BLaER1 treated with 17β-estradiol and CSF1 and Interleukin-3, amounts not matched to agents 10 nM and 100 nM (cell line): Measurements from ENCODE around the gene STK4.
"Not testable (repeated sequence)": the region's sequence is repeated elsewhere in the genome, so short reads cannot be mapped to it uniquely, and the experiment has no call there.

ENCODE experiments used
- H3K27ac ChIP-seq, 11 experiments: shearing (Covaris generic); formaldehyde crosslinking; 2 replicates each; pipeline ENCODE4 v1.8.1; 2022
- H3K27me3 ChIP-seq, 11 experiments: shearing (Covaris generic); formaldehyde crosslinking; 2 replicates each; pipeline ENCODE4 v1.8.1; 2022
- H3K36me3 ChIP-seq, 11 experiments: shearing (Covaris generic); formaldehyde crosslinking; 2 replicates each; pipeline ENCODE4 v1.8.1; 2022
- H3K4me1 ChIP-seq, 10 experiments: shearing (Covaris generic); formaldehyde crosslinking; 2 replicates each; pipeline ENCODE4 v1.8.1; 2022
- H3K4me2 ChIP-seq, 11 experiments: shearing (Covaris generic); formaldehyde crosslinking; 2 replicates each; pipeline ENCODE4 v1.8.1; 2022
- H3K4me3 ChIP-seq, 10 experiments: shearing (Covaris generic); formaldehyde crosslinking; 2 replicates each; pipeline ENCODE4 v1.8.1; 2022
- H3K9ac ChIP-seq, 11 experiments: shearing (Covaris generic); formaldehyde crosslinking; 2 replicates each; pipeline ENCODE4 v1.8.1; 2022
- H3K9me3 ChIP-seq, 11 experiments: shearing (Covaris generic); formaldehyde crosslinking; replicated peaks in 1 of 11; 2 replicates each; pipeline ENCODE4 v1.8.1; 2022
- H4K20me1 ChIP-seq, 11 experiments: shearing (Covaris generic); formaldehyde crosslinking; 2 replicates each; pipeline ENCODE4 v1.8.1; 2022
- Cebpa-rat ChIP-seq, 11 experiments: shearing (Covaris generic); IDR thresholded peaks; 2 replicates each; pipeline ENCODE4 v1.8.1; 2022

STK4 gene

GRCh38 chr20:45053430-45054351 is 87.4 kb downstream of the STK4 start:
- Histone ChIP-seq H3K9ac (peak overlapping the region in 10 of 11 experiments; percentile 12 to 69 (median 51); a peak in 18 of 22 replicates), H3K4me2 (peak overlapping the region; percentile 42 to 80 (median 71); a peak in 21 of 22 replicates), H4K20me1 (peaks cover 0 to 88% (median 9%) of the 10 kb centered on the region in 11 experiments; a peak in 12 of 22 replicates)

GRCh38 chr20:45055056-45055455 is 88.7 kb downstream of the STK4 start:
- Histone ChIP-seq H3K27me3 (no peaks in the 10 kb centered on the region), H4K20me1 (peaks cover 0 to 83% (median 9%) of the 10 kb centered on the region in 11 experiments; a peak in 12 of 22 replicates), H3K9ac (no peak overlapping the region), H3K9me3 (no peaks in the 10 kb centered on the region), H3K36me3 (peaks cover 20 to 74% (median 53%) of the 10 kb centered on the region in 11 experiments), H3K4me2 (no peak overlapping the region), H3K4me3 (no peak overlapping the region), H3K4me1 (peaks cover 34 to 47% (median 38%) of the 10 kb centered on the region in 10 experiments), H3K27ac (no peak overlapping the region)
- TF ChIP-seq Cebpa-rat (IDR thresholded peaks at IDR 0.05): no peak

More at GRCh38 chr20:45053430-45054351, 87.4 kb downstream of the STK4 start:
- Histone ChIP-seq H3K27ac (peak overlapping the region in 9 of 11 experiments; percentile 57 to 74 (median 70); a peak in 18 of 22 replicates), H3K4me1 (peaks cover 43 to 56% (median 50%) of the 10 kb centered on the region in 10 experiments), H3K27me3 (no peaks in the 10 kb centered on the region), H3K4me3 (peak overlapping the region in 1 of 10 experiments; percentile 6; a peak in 1 of 20 replicates), H3K36me3 (peaks cover 20 to 70% (median 52%) of the 10 kb centered on the region in 11 experiments), H3K9me3 (no peaks in the 10 kb centered on the region)
- TF ChIP-seq Cebpa-rat (IDR thresholded peaks at IDR 0.05): no peak

GRCh38 chr20:45056473-45057173 is 90.3 kb downstream of the STK4 start:
- TF ChIP-seq Cebpa-rat (IDR thresholded peaks at IDR 0.05): no peak
- Histone ChIP-seq H3K4me2 (no peak overlapping the region), H3K9me3 (no peaks in the 10 kb centered on the region), H3K27me3 (no peaks in the 10 kb centered on the region), H3K9ac (no peak overlapping the region), H4K20me1 (peaks cover 0 to 83% (median 6%) of the 10 kb centered on the region in 11 experiments; a peak in 12 of 22 replicates), H3K36me3 (peaks cover 22 to 89% (median 62%) of the 10 kb centered on the region in 11 experiments), H3K27ac (no peak overlapping the region), H3K4me3 (no peak overlapping the region), H3K4me1 (peaks cover 22 to 31% (median 27%) of the 10 kb centered on the region in 10 experiments)

- peaks cover 0 to 80% (median 4%) of the 10 kb centered on the region in 11 experiments; a peak in 6 of 22 replicates for H4K20me1 ChIP-seq
- no peak overlapping the region for H3K9ac ChIP-seq
- TF ChIP-seq Cebpa-rat (IDR thresholded peaks at IDR 0.05): no peak
- H3K27me3 ChIP-seq: no peaks in the 10 kb centered on the region
- no peak overlapping the region for H3K4me3 ChIP-seq
- peaks cover 29 to 98% (median 78%) of the 10 kb centered on the region in 11 experiments for H3K36me3 ChIP-seq
- H3K4me1 ChIP-seq: peaks cover 6 to 14% (median 10%) of the 10 kb centered on the region in 10 experiments
- H3K9me3 ChIP-seq: peaks cover 0 to 8% (median 0%) of the 10 kb centered on the region in 11 experiments; a peak in 2 of 22 replicates
- no peak overlapping the region for H3K4me2 ChIP-seq
- no peak overlapping the region for H3K27ac ChIP-seq
Observed at GRCh38 chr20:45058168-45058850, 92.0 kb downstream of the STK4 start.

- peaks cover 0 to 8% (median 0%) of the 10 kb centered on the region in 11 experiments; a peak in 2 of 22 replicates for H3K9me3 ChIP-seq
- peaks cover 0 to 80% (median 7%) of the 10 kb centered on the region in 11 experiments; a peak in 10 of 22 replicates for H4K20me1 ChIP-seq
- no peak overlapping the region for H3K4me3 ChIP-seq
- TF ChIP-seq Cebpa-rat (IDR thresholded peaks at IDR 0.05): no peak
- no peak overlapping the region for H3K9ac ChIP-seq
- peaks cover 35 to 98% (median 81%) of the 10 kb centered on the region in 11 experiments for H3K36me3 ChIP-seq
- no peaks in the 10 kb centered on the region for H3K27me3 ChIP-seq
- H3K4me1 ChIP-seq: peaks cover 0 to 6% (median 1%) of the 10 kb centered on the region in 10 experiments; a peak in 15 of 20 replicates
- no peak overlapping the region for H3K4me2 ChIP-seq
- no peak overlapping the region for H3K27ac ChIP-seq
Observed at GRCh38 chr20:45059022-45059728, 92.9 kb downstream of the STK4 start.

GRCh38 chr20:45060294-45060693 is 94.0 kb downstream of the STK4 start:
- Histone ChIP-seq H3K27ac (no peak overlapping the region), H3K4me2 (no peak overlapping the region), H4K20me1 (peaks cover 4 to 80% (median 10%) of the 10 kb centered on the region in 11 experiments; a peak in 12 of 22 replicates), H3K4me1 (0 out of 20 replicates have a peak, but pooled peaks cover 0 to 4% (median 0%) of the 10 kb centered on the region in 10 experiments), H3K9me3 (peaks cover 0 to 8% (median 0%) of the 10 kb centered on the region in 11 experiments; a peak in 2 of 22 replicates), H3K4me3 (no peak overlapping the region), H3K36me3 (peaks cover 37 to 94% (median 72%) of the 10 kb centered on the region in 11 experiments), H3K9ac (no peak overlapping the region), H3K27me3 (no peaks in the 10 kb centered on the region)
- no peak for TF ChIP-seq Cebpa-rat (IDR thresholded peaks at IDR 0.05)

- peaks cover 0 to 8% (median 0%) of the 10 kb centered on the region in 11 experiments; a peak in 2 of 22 replicates for H3K9me3 ChIP-seq
- H3K27ac ChIP-seq: no peak overlapping the region
- no peak overlapping the region for H3K4me2 ChIP-seq
- H3K4me1 ChIP-seq: 0 out of 20 replicates have a peak, but pooled peaks cover 0 to 4% (median 0%) of the 10 kb centered on the region in 10 experiments
- H3K4me3 ChIP-seq: no peak overlapping the region
- no peak overlapping the region for H3K9ac ChIP-seq
- no peak for TF ChIP-seq Cebpa-rat (IDR thresholded peaks at IDR 0.05)
- H3K27me3 ChIP-seq: no peaks in the 10 kb centered on the region
- peaks cover 4 to 82% (median 13%) of the 10 kb centered on the region in 11 experiments; a peak in 12 of 22 replicates for H4K20me1 ChIP-seq
- H3K36me3 ChIP-seq: peaks cover 33 to 93% (median 70%) of the 10 kb centered on the region in 11 experiments
Observed at GRCh38 chr20:45061244-45061643, 94.9 kb downstream of the STK4 start.

- not testable (repeated sequence) for H3K4me3 ChIP-seq, H3K27ac ChIP-seq, H3K27me3 ChIP-seq, H3K9ac ChIP-seq, H3K4me1 ChIP-seq, H3K9me3 ChIP-seq, H3K4me2 ChIP-seq
- peaks cover 37 to 93% (median 71%) of the 10 kb centered on the region in 11 experiments for H3K36me3 ChIP-seq
- H4K20me1 ChIP-seq: peaks cover 4 to 90% (median 13%) of the 10 kb centered on the region in 11 experiments; a peak in 15 of 22 replicates
Observed at GRCh38 chr20:45063107-45063506, 96.8 kb downstream of the STK4 start.
